HepG2 (cell line): ENCODE results near the gene CABP4. TPM values are rescaled to one million over a fixed set of nuclear protein-coding genes. Genes with fewer than 3 reads are reported as not detected.
A peak's percentile ranks its signal among the peaks of the same experiment; 100 is the strongest.

Source experiments
- ATF7-NPFF ChIP-seq: sonication (generic); formaldehyde crosslinking; IDR thresholded peaks from 2 replicates; pipeline ENCODE4 v1.8.1; 2023; ENCODE audit warnings: mild to moderate bottlenecking, low read depth, missing genetic modification reagents, moderate library complexity
- CAMTA2 ChIP-seq: sonication (generic); formaldehyde crosslinking; IDR thresholded peaks from 2 replicates; pipeline ENCODE4 v1.4.0; 2020; ENCODE audit warnings: mild to moderate bottlenecking, missing genetic modification reagents, borderline replicate concordance
- CREB3 ChIP-seq: sonication (generic); formaldehyde crosslinking; IDR thresholded peaks from 2 replicates; pipeline ENCODE4 v1.5.0; 2020; ENCODE audit warnings: missing genetic modification reagents
- FOXC1 ChIP-seq: sonication (generic); formaldehyde crosslinking; IDR thresholded peaks from 2 replicates; pipeline ENCODE4 v1.8.0; 2022; ENCODE audit warnings: mild to moderate bottlenecking, missing genetic modification reagents, borderline replicate concordance
- IKZF1 ChIP-seq: fragments of 450-650 bp; IDR thresholded peaks from 2 replicates; pipeline ENCODE4 v1.7.1; 2016
- KDM1A ChIP-seq: IDR thresholded peaks from 2 replicates; pipeline ENCODE4 v1.6.1; 2016; ENCODE audit warnings: missing compliant biosample characterization
- KDM6A ChIP-seq: IDR thresholded peaks from 2 replicates; pipeline ENCODE4 v1.6.1; 2016; ENCODE audit warnings: low read depth
- LCORL ChIP-seq, 2 experiments: fragments of 450-650 bp in 1 of 2; sonication (generic) in 1 of 2; formaldehyde crosslinking in 1 of 2; IDR thresholded peaks; 2 replicates each; pipeline versions ENCODE4 v1.5.0 to v1.6.1; 2017 to 2020; ENCODE audit warnings: antibody characterized with exemption in 1 of 2, missing genetic modification reagents in 1 of 2
- MAZ ChIP-seq, 2 experiments: sonication (generic) in 1 of 2; formaldehyde crosslinking in 1 of 2; IDR thresholded peaks; 2 replicates each; pipeline versions ENCODE4 v1.5.0 to v1.6.1; 2012 to 2020; ENCODE audit warnings: low read depth in 2 of 2, mild to moderate bottlenecking in 2 of 2, borderline replicate concordance in 1 of 2, improper control_type of control experiment in 1 of 2, low read length in 1 of 2, missing genetic modification reagents in 1 of 2, moderate library complexity in 1 of 2
- MEIS2 ChIP-seq: sonication (generic); formaldehyde crosslinking; IDR thresholded peaks from 2 replicates; pipeline ENCODE4 v1.9.0; 2021; ENCODE audit warnings: mild to moderate bottlenecking, missing genetic modification reagents
- MTA3 ChIP-seq: sonication (generic); formaldehyde crosslinking; IDR thresholded peaks from 2 replicates; pipeline ENCODE4 v1.4.0; 2020; ENCODE audit warnings: missing genetic modification reagents
- POLR2A ChIP-seq, 2 experiments: IDR thresholded peaks; 2 replicates each; pipeline ENCODE4 v1.6.1; 2011; ENCODE audit warnings: low read depth in 2 of 2, low read length in 2 of 2, mild to moderate bottlenecking in 1 of 2, moderate library complexity in 1 of 2; ENCODE audit not compliant: insufficient read depth in 1 of 2
- RAD21 ChIP-seq: fragments of 450-650 bp; formaldehyde crosslinking; IDR thresholded peaks from 2 replicates; pipeline ENCODE4 v1.5.0; 2020; ENCODE audit warnings: mild to moderate bottlenecking
- RBM39 ChIP-seq: fragments of 200-400 bp; formaldehyde crosslinking; IDR thresholded peaks from one replicate; pipeline ENCODE4 v1.6.1; 2018; ENCODE audit warnings: antibody characterized with exemption, mild to moderate bottlenecking, low read depth, low read length; ENCODE audit not compliant: poor library complexity, severe bottlenecking
- REL ChIP-seq: sonication (generic); formaldehyde crosslinking; conservative IDR thresholded peaks from 2 replicates; pipeline ENCODE4 v1.8.0; 2022; ENCODE audit warnings: mild to moderate bottlenecking, missing genetic modification reagents, moderate library complexity
- RFXANK ChIP-seq: IDR thresholded peaks from 2 replicates; pipeline ENCODE4 v1.6.1; 2016
- RFXAP ChIP-seq: sonication (generic); formaldehyde crosslinking; IDR thresholded peaks from 2 replicates; pipeline ENCODE4 v1.4.0; 2020; ENCODE audit warnings: missing genetic modification reagents, borderline replicate concordance
- ZBTB21 ChIP-seq: sonication (generic); formaldehyde crosslinking; IDR thresholded peaks from 2 replicates; pipeline ENCODE4 v1.4.0; 2020; ENCODE audit warnings: missing genetic modification reagents
- ZBTB46 ChIP-seq: sonication (generic); formaldehyde crosslinking; IDR thresholded peaks from 2 replicates; pipeline ENCODE4 v1.4.0; 2020; ENCODE audit warnings: mild to moderate bottlenecking, missing genetic modification reagents, borderline replicate concordance
- ZMYM3 ChIP-seq: sonication (generic); formaldehyde crosslinking; IDR thresholded peaks from 2 replicates; pipeline ENCODE4 v1.5.1; 2020; ENCODE audit warnings: mild to moderate bottlenecking, missing genetic modification reagents
- ZMYM4 ChIP-seq: sonication (generic); formaldehyde crosslinking; IDR thresholded peaks from 2 replicates; pipeline ENCODE4 v1.8.1; 2023; ENCODE audit warnings: mild to moderate bottlenecking, missing genetic modification reagents
- ZNF138 ChIP-seq: sonication (generic); formaldehyde crosslinking; IDR thresholded peaks from 2 replicates; pipeline ENCODE4 v1.5.0; 2020; ENCODE audit warnings: mild to moderate bottlenecking, low read depth, missing genetic modification reagents
- ZNF326 ChIP-seq: sonication (generic); formaldehyde crosslinking; IDR thresholded peaks from 2 replicates; pipeline ENCODE4 v1.4.0; 2020; ENCODE audit warnings: missing genetic modification reagents, borderline replicate concordance
- ZNF569 ChIP-seq: sonication (generic); formaldehyde crosslinking; IDR thresholded peaks from 2 replicates; pipeline ENCODE4 v1.5.0; 2020; ENCODE audit warnings: mild to moderate bottlenecking, missing genetic modification reagents, moderate library complexity, borderline replicate concordance
- ZNF577 ChIP-seq: sonication (generic); formaldehyde crosslinking; IDR thresholded peaks from 2 replicates; pipeline ENCODE4 v1.4.0; 2020; ENCODE audit warnings: mild to moderate bottlenecking, low read depth, missing genetic modification reagents, borderline replicate concordance
- ZNF607 ChIP-seq: sonication (generic); formaldehyde crosslinking; IDR thresholded peaks from 2 replicates; pipeline ENCODE4 v1.5.1; 2020; ENCODE audit warnings: missing genetic modification reagents, mild to moderate bottlenecking, borderline replicate concordance
- ZNF652 ChIP-seq: IDR thresholded peaks from 2 replicates; pipeline ENCODE4 v1.6.1; 2016; ENCODE audit warnings: low read depth, borderline replicate concordance
- polyA plus RNA-seq, 8 experiments: library from polyadenylated mRNA; depleted of rRNA in 3 of 8; stranded (reverse) in 7 of 8; unstranded in 1 of 8; fragments of >200 nt; fragmentation: Illumina TruSeq in 4 of 8; extraction: Trizol in 4 of 8; gene quantifications; 2 replicates each; pipeline versions ENCODE4 v1.2.1 to v1.2.3, GENCODE V29; 2011 to 2016; ENCODE audit warnings: low read depth in 4 of 8, missing spikeins in 1 of 8, mixed read lengths in 1 of 8; ENCODE audit not compliant: insufficient read depth in 1 of 8
- total RNA-seq, 5 experiments: library from RNA; depleted of rRNA; stranded (reverse); fragments of >200 nt; fragmentation: Illumina TruSeq; extraction: Trizol; gene quantifications; 2 replicates each; pipeline ENCODE4 v1.2.3, GENCODE V29; 2016; ENCODE audit warnings: low read depth in 1 of 5
- TF ChIP-seq, protein P1 (sequence below): sonication (generic); formaldehyde crosslinking; conservative IDR thresholded peaks from 2 replicates; pipeline ENCODE4 v1.4.0; 2020; ENCODE audit warnings: missing genetic modification reagents

Gene CABP4
- total and polyA plus RNA-seq, 2 of the 13 experiments (the other 11 are each of a cell fraction or from before 2014, with no cell fraction given) = not detected

DNA sequence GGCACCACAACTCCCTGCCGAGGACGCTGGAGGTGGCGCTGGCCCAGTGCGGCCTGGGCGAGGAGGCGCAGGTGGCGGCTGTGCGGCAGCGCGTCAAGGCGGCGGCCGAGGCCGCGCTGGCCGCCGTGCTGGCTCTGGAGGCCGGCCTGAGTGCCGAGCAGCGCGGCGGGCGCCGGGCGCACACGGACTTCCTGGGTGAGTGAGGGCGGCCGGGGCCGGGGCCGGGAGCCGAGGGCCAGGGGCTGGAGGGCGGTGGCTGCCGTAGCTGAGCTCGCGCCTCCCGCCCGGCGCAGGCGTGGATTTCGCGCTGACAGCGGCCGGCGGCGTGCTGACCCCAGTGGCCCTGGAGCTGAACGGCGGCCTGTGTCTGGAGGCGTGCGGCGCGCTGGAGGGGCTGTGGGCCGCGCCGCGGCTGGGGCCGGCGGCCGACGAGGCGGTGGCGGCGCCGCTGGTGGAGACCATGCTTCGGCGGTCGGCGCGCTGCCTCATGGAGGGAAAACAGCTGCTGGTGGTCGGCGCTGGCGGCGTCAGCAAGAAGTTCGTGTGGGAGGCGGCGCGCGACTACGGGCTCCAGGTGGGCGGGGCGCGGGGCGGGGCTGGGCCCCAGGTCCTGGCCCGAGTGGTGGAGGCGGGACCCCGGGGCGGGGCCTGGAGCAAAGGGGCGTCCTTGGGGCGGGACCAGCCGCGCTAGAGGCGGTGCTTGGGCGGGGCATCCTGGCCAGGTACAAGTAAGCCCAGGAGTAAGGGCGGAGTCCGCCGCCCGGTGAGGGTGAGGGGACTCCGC is 34.3 kb upstream of the CABP4 start (continued):
- peak; percentile 38; the same call in 1 of the 2 replicates for TF ChIP-seq ATF7-NPFF
- TF ChIP-seq CREB3 = peak; percentile 80
- 0 out of 2 replicates have a peak, but pooled peaks have one; percentile 13 for TF ChIP-seq ZMYM4 (CRISPR knock-in tag)
- TF ChIP-seq MAZ (IDR thresholded peaks at IDR 0.05; ENCODE audit: borderline replicate concordance, low read depth, low read length) = no peak
- peak; percentile 85 for TF ChIP-seq MAZ (CRISPR knock-in tag; IDR thresholded peaks at IDR 0.05; ENCODE audit: low read depth)
- TF ChIP-seq ZNF326 (CRISPR knock-in tag) = no peak
- TF ChIP-seq POLR2A (IDR thresholded peaks at IDR 0.05; ENCODE audit: insufficient read depth in 1 of 2, low read depth in 2 of 2, low read length in 2 of 2) = peak in 1 of 2 experiments; percentile 77; a peak in 3 of 4 replicates
- TF ChIP-seq, protein P1, sequence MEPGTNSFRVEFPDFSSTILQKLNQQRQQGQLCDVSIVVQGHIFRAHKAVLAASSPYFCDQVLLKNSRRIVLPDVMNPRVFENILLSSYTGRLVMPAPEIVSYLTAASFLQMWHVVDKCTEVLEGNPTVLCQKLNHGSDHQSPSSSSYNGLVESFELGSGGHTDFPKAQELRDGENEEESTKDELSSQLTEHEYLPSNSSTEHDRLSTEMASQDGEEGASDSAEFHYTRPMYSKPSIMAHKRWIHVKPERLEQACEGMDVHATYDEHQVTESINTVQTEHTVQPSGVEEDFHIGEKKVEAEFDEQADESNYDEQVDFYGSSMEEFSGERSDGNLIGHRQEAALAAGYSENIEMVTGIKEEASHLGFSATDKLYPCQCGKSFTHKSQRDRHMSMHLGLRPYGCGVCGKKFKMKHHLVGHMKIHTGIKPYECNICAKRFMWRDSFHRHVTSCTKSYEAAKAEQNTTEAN (CRISPR knock-in tag) = peak; percentile 64; the same call in 1 of the 2 replicates
- peak; percentile 54; the same call in 1 of the 2 replicates for TF ChIP-seq MEIS2 (CRISPR knock-in tag)
- TF ChIP-seq LCORL (IDR thresholded peaks at IDR 0.05) = no peak
- TF ChIP-seq LCORL (CRISPR knock-in tag; IDR thresholded peaks at IDR 0.05) = no peak
- no peak for TF ChIP-seq RFXANK (CRISPR knock-in tag)
- peak; percentile 44; the same call in 1 of the 2 replicates for TF ChIP-seq RFXAP (CRISPR knock-in tag)
- TF ChIP-seq ZMYM3 = no peak
- TF ChIP-seq ZNF577 (CRISPR knock-in tag) = no peak
- TF ChIP-seq ZNF607 (CRISPR knock-in tag) = 0 out of 2 replicates have a peak, but pooled peaks have one; percentile 42
- TF ChIP-seq FOXC1 = no peak
- no peak for TF ChIP-seq ZNF138 (CRISPR knock-in tag)
- TF ChIP-seq ZBTB46 = no peak
- no peak for TF ChIP-seq ZBTB21 (CRISPR knock-in tag)
- no peak for TF ChIP-seq IKZF1
- no peak for TF ChIP-seq RBM39
- TF ChIP-seq ZNF652 (CRISPR knock-in tag) = no peak
- no peak for TF ChIP-seq REL
- no peak for TF ChIP-seq CAMTA2 (CRISPR knock-in tag)
- TF ChIP-seq RAD21 (CRISPR knock-in tag) = peak; percentile 50
- no peak for TF ChIP-seq ZNF569 (CRISPR knock-in tag)
- TF ChIP-seq KDM1A (CRISPR knock-in tag) = no peak
- no peak for TF ChIP-seq KDM6A (CRISPR knock-in tag)
- TF ChIP-seq MTA3 (CRISPR knock-in tag) = no peak
